HPDE6-E6E7 (cell line): Measurements from ENCODE around the gene FABP7.

Experiments used
- DNase-seq: peaks from one replicate; pipeline ENCODE4 v3.0.0; 2011; ENCODE audit warnings: missing footprints; ENCODE audit errors: extremely low spot score

Gene FABP7

DNA sequence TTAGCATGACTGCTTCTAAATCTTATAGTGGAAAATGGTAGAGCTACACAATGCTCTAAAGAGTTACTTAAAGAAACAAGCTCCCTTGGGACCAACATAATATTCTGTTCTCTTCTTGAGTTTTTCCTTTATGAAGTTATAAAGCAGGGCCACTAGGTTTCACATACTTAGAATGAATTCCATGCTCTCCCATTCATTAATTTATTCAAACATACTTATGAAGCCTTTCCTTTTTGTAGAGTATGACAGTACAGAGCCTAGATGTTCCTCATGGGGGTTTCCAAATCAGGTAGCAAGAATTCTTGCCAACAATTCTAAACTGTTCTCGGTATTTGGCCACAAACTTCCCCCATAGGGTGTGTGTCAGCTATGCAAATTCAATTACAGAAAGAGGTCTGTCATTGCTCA is 20.6 kb upstream of the FABP7 start:
- DNase-seq = no peak

- no peak for DNase-seq
Measured at GRCh38 chr6:122760330-122760729, 19.2 kb upstream of the FABP7 start.

- DNase-seq = no peak
Measured at GRCh38 chr6:122766256-122766655, 13.3 kb upstream of the FABP7 start.

- DNase-seq = no peak
Measured at GRCh38 chr6:122770835-122771601, 8.5 kb upstream of the FABP7 start.

DNA sequence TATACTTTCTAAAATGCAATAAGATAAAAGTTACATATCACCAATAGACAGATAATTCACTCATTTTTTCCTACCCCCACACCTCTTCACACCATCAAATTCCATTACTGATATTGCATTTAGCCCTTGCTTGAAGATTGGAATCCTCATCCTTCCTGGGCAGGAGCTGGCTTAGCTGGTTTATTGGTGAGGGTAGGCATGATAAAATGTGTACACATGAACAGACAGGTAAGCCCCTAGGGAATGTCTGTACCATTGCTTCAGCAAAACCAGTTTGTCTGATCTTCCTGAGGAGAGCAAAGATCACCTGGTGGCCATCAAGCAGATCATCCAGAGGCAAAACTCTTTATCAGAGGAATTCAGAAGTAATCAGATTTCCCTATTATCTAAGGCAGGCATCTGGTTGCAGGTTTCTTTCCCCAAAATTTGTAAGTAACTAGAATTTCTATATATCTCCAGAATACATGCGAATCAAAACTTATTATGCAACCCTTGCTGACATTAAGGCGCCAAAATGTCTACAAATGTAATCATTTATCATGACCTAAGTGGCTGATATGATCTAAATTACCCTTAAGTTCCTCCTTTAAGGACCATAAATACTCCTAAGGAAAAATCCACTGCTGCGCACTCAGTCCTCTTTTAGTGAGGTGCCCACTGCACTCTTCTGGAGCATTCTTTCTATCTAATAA is 6.6 kb upstream of the FABP7 start:
- DNase-seq = peak; percentile 25

DNA sequence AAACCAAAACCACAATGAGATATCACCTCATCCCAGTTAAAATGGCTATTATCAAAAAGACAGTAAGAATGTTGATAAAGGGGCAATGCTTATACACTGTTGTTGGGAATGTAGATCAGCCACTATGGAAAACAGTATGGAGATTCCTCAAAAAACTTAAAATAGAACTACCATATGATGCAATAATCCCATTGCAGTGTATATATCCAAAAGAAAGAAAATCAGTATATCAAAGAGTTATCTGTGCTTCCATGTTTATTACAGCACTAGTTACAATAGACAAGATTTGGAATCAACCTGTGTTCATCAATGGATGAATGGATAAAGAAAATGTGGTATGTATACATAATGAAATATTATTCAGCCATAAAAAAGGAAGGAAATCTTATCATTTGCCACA is 3.5 kb upstream of the FABP7 start:
- no peak for DNase-seq

- no peak for DNase-seq
Measured at GRCh38 chr6:122778302-122778701, 1.2 kb upstream of the FABP7 start.

- no peak for DNase-seq
Measured at GRCh38 chr6:122778985-122779661, 393 bp upstream of the FABP7 start.

- no peak for DNase-seq
Measured at GRCh38 chr6:122780114-122780513, 598 bp downstream of the FABP7 start.

DNA sequence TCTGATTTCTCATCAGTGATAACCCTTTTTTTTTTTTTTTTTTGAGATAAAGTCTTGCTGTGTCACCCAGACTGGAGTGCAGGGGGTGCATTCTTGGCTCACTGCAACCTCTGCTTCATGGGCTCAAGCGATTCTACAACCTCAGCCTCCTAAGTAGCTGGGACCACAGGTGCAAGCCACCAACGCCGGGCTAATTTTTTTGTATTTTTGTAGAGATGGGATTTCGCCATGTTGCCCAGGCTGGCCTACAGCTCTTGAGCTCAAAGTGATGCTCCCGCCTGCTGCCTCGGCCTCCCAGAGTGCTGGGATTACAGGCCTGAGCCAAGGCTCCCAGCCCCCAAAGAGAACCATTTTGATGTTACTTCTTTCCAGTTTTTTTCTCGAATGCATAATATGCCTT is 2.2 kb downstream of the FABP7 start:
- no peak for DNase-seq

- no peak for DNase-seq
Measured at GRCh38 chr6:122783401-122783800, 3.9 kb downstream of the FABP7 start.

DNA sequence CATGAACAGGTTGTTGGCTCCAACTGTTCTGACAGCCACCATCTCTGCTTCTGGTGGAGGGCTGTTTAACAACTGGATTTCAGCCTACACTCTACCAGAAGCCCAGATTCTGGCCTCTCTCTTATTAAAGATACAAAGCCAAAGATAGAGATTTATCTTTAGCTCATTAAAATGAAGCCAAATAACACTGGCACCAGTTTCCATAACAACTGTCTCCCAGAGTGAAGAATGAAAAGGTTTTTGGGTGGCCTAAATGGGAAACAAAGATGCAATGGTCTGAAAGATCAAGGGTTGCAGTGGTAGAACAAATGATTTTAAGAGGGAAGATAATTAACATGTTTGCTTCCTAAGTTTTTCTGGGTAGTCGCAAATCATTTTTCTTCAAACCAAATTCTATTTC is 6.4 kb downstream of the FABP7 start:
- no peak for DNase-seq

DNA sequence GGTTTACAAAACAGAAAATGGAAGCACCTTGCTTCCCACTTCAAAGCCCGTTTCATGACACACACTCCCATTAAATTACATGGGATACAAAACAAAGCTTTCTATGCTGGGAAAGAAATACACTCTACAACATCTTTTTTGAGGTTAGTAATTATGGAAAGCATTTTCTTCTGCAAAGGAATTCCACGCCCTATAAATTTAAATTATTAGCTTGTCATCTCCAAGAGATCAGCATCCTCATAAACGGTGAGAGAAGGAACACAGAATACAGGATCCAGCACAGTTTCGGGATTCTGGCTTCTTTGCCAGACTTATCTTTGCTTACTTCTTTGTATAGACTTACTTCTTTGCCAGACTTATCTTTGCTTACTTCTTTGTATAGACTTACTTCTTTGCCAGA is 8.2 kb downstream of the FABP7 start:
- no peak for DNase-seq

GRCh38 chr6:122788208-122788607 is 8.7 kb downstream of the FABP7 start:
- no peak for DNase-seq

DNA sequence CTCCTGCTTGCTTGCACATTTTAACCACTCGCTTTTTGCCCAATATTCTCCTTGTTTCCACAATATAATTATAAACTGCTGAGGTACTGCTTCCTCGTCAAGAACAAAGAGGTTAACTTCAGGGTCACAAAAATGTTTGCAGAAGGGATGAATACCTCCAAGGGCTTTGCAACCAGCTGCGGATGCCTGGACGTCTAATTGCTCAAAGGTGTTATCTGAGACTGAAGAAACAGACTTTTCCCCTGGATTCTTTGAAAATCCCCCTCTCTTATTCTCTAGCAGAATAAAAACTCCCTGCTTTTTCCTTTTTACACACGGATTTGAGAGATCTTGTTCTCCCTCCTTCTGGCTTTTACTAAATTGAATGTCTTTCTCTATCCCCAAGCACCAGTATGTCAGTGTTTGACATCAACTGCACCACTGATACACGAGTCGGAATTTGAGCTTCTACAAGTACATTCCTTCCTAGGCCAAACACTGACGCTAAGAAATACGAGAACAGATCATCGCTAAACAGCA is 9.2 kb downstream of the FABP7 start:
- no peak for DNase-seq

GRCh38 chr6:122789182-122790027 is 9.9 kb downstream of the FABP7 start, which contains the start of gene SMPDL3A:
TSS of gene SMPDL3A (plus strand) at chr6:122789258. CDS start at chr6:122789347, 89 bp downstream.
- peak; percentile 57 for DNase-seq

GRCh38 chr6:122790028-122790422 is 10.5 kb downstream of the FABP7 start:
- DNase-seq = no peak

- no peak for DNase-seq
Measured at GRCh38 chr6:122790423-122791309, 11.2 kb downstream of the FABP7 start.

DNA sequence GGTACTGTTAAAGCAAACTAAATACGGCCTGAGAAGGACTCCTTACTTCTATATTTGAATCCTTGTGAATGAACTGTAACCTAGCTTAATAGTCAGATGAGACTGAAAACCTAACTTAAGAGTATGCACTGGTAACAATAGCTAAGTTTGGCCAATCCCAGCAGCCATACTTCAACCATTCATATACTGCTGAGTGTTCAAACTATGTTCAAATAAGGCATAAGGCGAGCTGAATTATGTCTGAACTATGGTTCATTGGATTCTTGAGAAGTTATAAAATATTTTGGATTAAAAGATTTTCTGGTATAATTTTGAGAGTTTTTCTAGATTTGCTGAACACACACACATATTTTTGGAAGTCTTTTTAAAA is 11.8 kb downstream of the FABP7 start:
- no peak for DNase-seq

DNA sequence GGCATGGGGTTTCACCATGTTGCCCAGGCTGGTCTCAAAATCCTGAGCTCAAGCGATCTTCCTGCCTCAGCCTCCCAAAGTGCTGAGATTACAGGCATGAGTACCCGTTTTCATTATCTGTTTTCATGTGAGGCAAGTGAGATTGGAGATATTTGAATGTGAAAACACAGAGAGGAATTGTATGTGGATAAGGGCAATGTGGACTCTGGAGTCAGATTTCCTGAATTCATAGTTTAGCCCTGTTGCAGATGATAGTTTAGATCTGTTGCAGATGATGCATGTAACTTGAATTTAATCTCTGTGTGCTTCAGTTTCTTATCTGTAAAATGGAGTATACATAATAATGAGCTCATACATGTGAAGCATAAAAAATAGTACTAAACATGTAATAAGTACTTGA is 13.2 kb downstream of the FABP7 start:
- DNase-seq = no peak

DNA sequence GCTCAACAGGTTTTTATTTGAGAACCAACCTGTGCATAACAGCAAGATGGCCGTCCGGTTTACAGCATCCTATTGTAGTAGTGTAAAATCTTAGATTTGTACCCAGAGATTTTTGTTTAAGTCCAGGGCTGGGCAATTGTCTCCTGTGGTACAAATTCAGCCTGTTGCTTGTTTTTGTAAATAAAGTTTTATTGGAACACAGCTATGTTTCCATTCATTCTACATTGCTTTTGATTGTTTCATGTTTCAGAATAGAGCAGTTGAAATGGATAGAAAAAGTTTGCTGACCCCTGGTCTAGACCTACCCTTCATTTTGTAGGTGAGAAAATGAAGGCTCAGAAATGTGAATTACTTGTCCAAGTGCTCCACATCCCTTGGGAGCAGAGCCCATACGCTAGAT is 18.0 kb downstream of the FABP7 start:
- no peak for DNase-seq
